ENCODE measurements around the gene CEP72. TPM values are rescaled to one million over a fixed set of nuclear protein-coding genes. Genes with fewer than 3 reads are reported as not detected.

CEP72 gene
- total and polyA plus RNA-seq, 4 donors, result 1.3 to 5.9 (median 2.6) TPM

- H3K9me3 ChIP-seq (ENCODE audit: control insufficient read depth in 4 of 4, low read length in 3 of 4), result no peaks in the 10 kb centered on the region
- TF ChIP-seq JUND (IDR thresholded peaks at IDR 0.05) (no peak), GABPA (IDR thresholded peaks at IDR 0.05 in 1 of 2, conservative IDR thresholded peaks at IDR 0.05 in 1 of 2) (no peak), HNF4G (IDR thresholded peaks at IDR 0.05) (no peak), YY1 (IDR thresholded peaks at IDR 0.05) (no peak), REST (IDR thresholded peaks at IDR 0.05) (no peak), FOXA1 (IDR thresholded peaks at IDR 0.05) (no peak), NR2F2 (IDR thresholded peaks at IDR 0.05) (no peak), FOXA2 (IDR thresholded peaks at IDR 0.05) (no peak)
- H3K27ac ChIP-seq (ENCODE audit: low read depth in 1 of 2, low read length in 2 of 2), result no peak overlapping the region
- no peaks in the 10 kb centered on the region for H3K4me1 ChIP-seq (ENCODE audit: control insufficient read depth in 4 of 4, insufficient read depth in 4 of 4, low read length in 3 of 4)
- H3K27me3 ChIP-seq (ENCODE audit: control insufficient read depth in 4 of 4, insufficient read depth in 4 of 4, low read length in 3 of 4), result no peaks in the 10 kb centered on the region
- WGBS, result 97% methylated on average over 21 of the region's 21 CpGs
- no peak overlapping the region for H3K9ac ChIP-seq (ENCODE audit: low read depth in 1 of 2, low read length in 2 of 2)
- peaks cover 8 to 42% (median 14%) of the 10 kb centered on the region in 4 donors for H3K36me3 ChIP-seq (ENCODE audit: control insufficient read depth in 4 of 4, insufficient read depth in 3 of 4, low read depth in 1 of 4, low read length in 3 of 4)
- no peak overlapping the region for H3K4me3 ChIP-seq (ENCODE audit: low read depth in 1 of 3, low read length in 3 of 3)
- DNase-seq (ENCODE audit: low spot score), result no peak
These were observed 31.2 kb downstream of the CEP72 start for GRCh38 chr5:643351-643801.

- DNase-seq (ENCODE audit: low spot score), result no peak
- no peak for TF ChIP-seq CTCF (IDR thresholded peaks at IDR 0.05; ENCODE audit: low read depth, low read length, missing input control)
- no peak for TF ChIP-seq ATF3 (IDR thresholded peaks at IDR 0.05)
- no peak for TF ChIP-seq HNF4A (conservative IDR thresholded peaks at IDR 0.05)
- no peak for TF ChIP-seq SP1 (IDR thresholded peaks at IDR 0.05)
- no peak for TF ChIP-seq MAX (IDR thresholded peaks at IDR 0.05)
- no peak for TF ChIP-seq JUND (IDR thresholded peaks at IDR 0.05)
- TF ChIP-seq HNF4G (IDR thresholded peaks at IDR 0.05), result no peak
- TF ChIP-seq TAF1 (conservative IDR thresholded peaks at IDR 0.05), result no peak
- TF ChIP-seq RXRA (IDR thresholded peaks at IDR 0.05), result no peak
- TF ChIP-seq ZBTB33 (IDR thresholded peaks at IDR 0.05), result no peak
- no peak for TF ChIP-seq EGR1 (IDR thresholded peaks at IDR 0.05; ENCODE audit: low read depth in 2 of 2)
- TF ChIP-seq GABPA (IDR thresholded peaks at IDR 0.05 in 1 of 2, conservative IDR thresholded peaks at IDR 0.05 in 1 of 2), result no peak
- Histone ChIP-seq H3K4me1 (ENCODE audit: control insufficient read depth in 4 of 4, insufficient read depth in 4 of 4, low read length in 3 of 4) (no peaks in the 10 kb centered on the region), H3K9me3 (ENCODE audit: control insufficient read depth in 4 of 4, low read length in 3 of 4) (no peaks in the 10 kb centered on the region), H3K27me3 (ENCODE audit: control insufficient read depth in 4 of 4, insufficient read depth in 4 of 4, low read length in 3 of 4) (no peaks in the 10 kb centered on the region), H3K9ac (ENCODE audit: low read depth in 1 of 2, low read length in 2 of 2) (no peak overlapping the region), H3K4me3 (ENCODE audit: low read depth in 1 of 3, low read length in 3 of 3) (no peak overlapping the region), H3K36me3 (ENCODE audit: control insufficient read depth in 4 of 4, insufficient read depth in 3 of 4, low read depth in 1 of 4, low read length in 3 of 4) (peaks cover 6 to 42% (median 14%) of the 10 kb centered on the region in 4 donors), H3K27ac (ENCODE audit: low read depth in 1 of 2, low read length in 2 of 2) (no peak overlapping the region)
- 93% methylated on average over 11 of the region's 11 CpGs for WGBS
These were observed 31.7 kb downstream of the CEP72 start for GRCh38 chr5:643811-644271.
